Natural killer cell (primary cell): ENCODE results near the gene TBL3. TPM values are rescaled to one million over a fixed set of nuclear protein-coding genes. Genes with fewer than 3 reads are reported as not detected.

Experiments used
- ATAC-seq, 3 donors: fragments of 150-1000 bp in 2 of 3; fragments of 200-7000 bp in 1 of 3; cut with Tn5 transposase; 1 replicate in 1 of 3; 2 replicates in 2 of 3; pipeline ENCODE4 v1.10.0; 2021; ENCODE audit warnings: mild to moderate bottlenecking in 2 of 3, moderate library complexity in 2 of 3
- DNase-seq, 2 donors: peaks; one replicate each; pipeline versions ENCODE4 v3.0.0 to v3.0.0-alpha.2; 2013 to 2021; ENCODE audit warnings: mixed read lengths in 1 of 2
- H3K27ac ChIP-seq: one replicate; pipeline ENCODE4 v1.5.1; 2013; ENCODE audit warnings: mild to moderate bottlenecking, low read length
- H3K27me3 ChIP-seq: one replicate; pipeline ENCODE4 v1.6.1; 2013; ENCODE audit warnings: low read length; ENCODE audit not compliant: control insufficient read depth, insufficient read depth
- H3K36me3 ChIP-seq: one replicate; pipeline ENCODE4 v1.6.1; 2013; ENCODE audit warnings: low read length; ENCODE audit not compliant: control insufficient read depth, insufficient read depth
- H3K4me1 ChIP-seq: one replicate; pipeline ENCODE4 v1.6.1; 2013; ENCODE audit warnings: low read length; ENCODE audit not compliant: control insufficient read depth, insufficient read depth
- H3K4me3 ChIP-seq: one replicate; pipeline ENCODE4 v1.5.1; 2013; ENCODE audit warnings: low read length
- H3K9me3 ChIP-seq: one replicate; pipeline ENCODE4 v1.6.1; 2013; ENCODE audit warnings: low read length; ENCODE audit not compliant: control insufficient read depth, insufficient read depth
- H3K27ac Mint-ChIP-seq, 2 donors: one replicate each; pipeline ENCODE4 v1.8.0; 2022; ENCODE audit warnings: mild to moderate bottlenecking in 2 of 2, mixed read lengths in 2 of 2, moderate library complexity in 1 of 2
- H3K27me3 Mint-ChIP-seq, 2 donors: one replicate each; pipeline ENCODE4 v1.8.0; 2022; ENCODE audit warnings: low read depth in 2 of 2, mixed read lengths in 2 of 2
- H3K36me3 Mint-ChIP-seq: one replicate; pipeline ENCODE4 v1.8.0; 2022; ENCODE audit warnings: mixed read lengths
- H3K4me1 Mint-ChIP-seq, 2 donors: one replicate each; pipeline ENCODE4 v1.8.0; 2022; ENCODE audit warnings: mixed read lengths in 2 of 2
- H3K4me3 Mint-ChIP-seq: one replicate; pipeline ENCODE4 v1.8.0; 2022; ENCODE audit warnings: mild to moderate bottlenecking, moderate library complexity, mixed read lengths
- H3K9me3 Mint-ChIP-seq, 2 donors: one replicate each; pipeline ENCODE4 v1.8.0; 2022; ENCODE audit warnings: mixed read lengths in 2 of 2
- WGBS: methylation state at CpG from one replicate; pipeline ENCODE4 v1.1.7; 2013; ENCODE audit warnings: missing lambda C conversion rate; ENCODE audit not compliant: insufficient coverage; 5-methylcytosine and 5-hydroxymethylcytosine counted together
- intact Hi-C: fragments of 100-400 bp; cut with micrococcal nuclease; formaldehyde crosslinking; loops from one replicate; pipeline ENCODE4 v1.14.2; 2022
- total RNA-seq, 4 donors: library from RNA; stranded (reverse); fragments of 120-200 nt in 1 of 4; gene quantifications; one replicate each; pipeline versions ENCODE4 v1.2.3 to v1.2.4, GENCODE V29; 2013 to 2022
- TF ChIP-seq, protein P1 (sequence below): fragments of 200-600 bp; IDR thresholded peaks from one replicate; pipeline ENCODE4 v1.8.0; 2022; ENCODE audit warnings: antibody characterized with exemption

The TBL3 gene
- total RNA-seq, 3 donors from 2014 or later (not counting 1 experiment from before 2014, with no cell fraction given), result 25.1 to 28.9 (median 28.1) TPM

DNA sequence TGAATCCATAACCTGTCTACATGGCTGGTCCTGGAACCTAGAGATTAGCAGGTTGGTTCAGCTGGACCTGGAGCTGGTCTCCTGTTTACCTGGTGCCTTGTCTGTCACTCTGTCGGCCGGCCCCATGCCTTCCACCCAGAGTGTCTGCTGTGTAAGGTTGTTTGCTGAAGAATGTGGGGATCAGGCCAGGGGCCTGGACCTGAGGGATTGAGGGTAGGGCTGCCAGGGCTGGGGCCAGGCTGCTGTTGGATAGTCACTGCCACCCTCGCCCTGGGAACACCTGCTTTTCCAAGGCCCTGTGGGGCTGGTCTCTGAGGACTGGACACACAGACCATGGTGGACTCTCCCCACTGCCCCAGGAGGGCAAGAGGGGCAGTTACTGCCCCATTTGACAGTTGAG lies 56.3 kb downstream of the TBL3 start:
- H3K36me3 Mint-ChIP-seq, result no peaks in the 10 kb centered on the region
- H3K36me3 ChIP-seq, result no peaks in the 10 kb centered on the region
- peaks cover 5% of the 10 kb centered on the region for H3K27me3 ChIP-seq
- intact Hi-C loops, result loop anchor here (10.0 kb wide), 1 partner anchor 237 kb away; the partner anchor contains the start of gene RNPS1
- no peak overlapping the region for H3K27ac ChIP-seq
- peaks cover 4 to 13% of the 10 kb centered on the region in 2 donors for H3K4me1 Mint-ChIP-seq
- no peak for ATAC-seq
- WGBS, result 86% methylated on average over 3 of the region's 3 CpGs
- no peak overlapping the region for H3K27ac Mint-ChIP-seq
- DNase-seq, result no peak
- no peaks in the 10 kb centered on the region for H3K9me3 Mint-ChIP-seq
- H3K4me1 ChIP-seq, result peaks cover 24% of the 10 kb centered on the region
- H3K4me3 Mint-ChIP-seq, result peak overlapping the region; percentile 78
- TF ChIP-seq, protein P1, sequence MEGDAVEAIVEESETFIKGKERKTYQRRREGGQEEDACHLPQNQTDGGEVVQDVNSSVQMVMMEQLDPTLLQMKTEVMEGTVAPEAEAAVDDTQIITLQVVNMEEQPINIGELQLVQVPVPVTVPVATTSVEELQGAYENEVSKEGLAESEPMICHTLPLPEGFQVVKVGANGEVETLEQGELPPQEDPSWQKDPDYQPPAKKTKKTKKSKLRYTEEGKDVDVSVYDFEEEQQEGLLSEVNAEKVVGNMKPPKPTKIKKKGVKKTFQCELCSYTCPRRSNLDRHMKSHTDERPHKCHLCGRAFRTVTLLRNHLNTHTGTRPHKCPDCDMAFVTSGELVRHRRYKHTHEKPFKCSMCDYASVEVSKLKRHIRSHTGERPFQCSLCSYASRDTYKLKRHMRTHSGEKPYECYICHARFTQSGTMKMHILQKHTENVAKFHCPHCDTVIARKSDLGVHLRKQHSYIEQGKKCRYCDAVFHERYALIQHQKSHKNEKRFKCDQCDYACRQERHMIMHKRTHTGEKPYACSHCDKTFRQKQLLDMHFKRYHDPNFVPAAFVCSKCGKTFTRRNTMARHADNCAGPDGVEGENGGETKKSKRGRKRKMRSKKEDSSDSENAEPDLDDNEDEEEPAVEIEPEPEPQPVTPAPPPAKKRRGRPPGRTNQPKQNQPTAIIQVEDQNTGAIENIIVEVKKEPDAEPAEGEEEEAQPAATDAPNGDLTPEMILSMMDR, result no peak
- no peak overlapping the region for H3K4me3 ChIP-seq
- H3K27me3 Mint-ChIP-seq, result no peaks in the 10 kb centered on the region
- no peaks in the 10 kb centered on the region for H3K9me3 ChIP-seq

DNA sequence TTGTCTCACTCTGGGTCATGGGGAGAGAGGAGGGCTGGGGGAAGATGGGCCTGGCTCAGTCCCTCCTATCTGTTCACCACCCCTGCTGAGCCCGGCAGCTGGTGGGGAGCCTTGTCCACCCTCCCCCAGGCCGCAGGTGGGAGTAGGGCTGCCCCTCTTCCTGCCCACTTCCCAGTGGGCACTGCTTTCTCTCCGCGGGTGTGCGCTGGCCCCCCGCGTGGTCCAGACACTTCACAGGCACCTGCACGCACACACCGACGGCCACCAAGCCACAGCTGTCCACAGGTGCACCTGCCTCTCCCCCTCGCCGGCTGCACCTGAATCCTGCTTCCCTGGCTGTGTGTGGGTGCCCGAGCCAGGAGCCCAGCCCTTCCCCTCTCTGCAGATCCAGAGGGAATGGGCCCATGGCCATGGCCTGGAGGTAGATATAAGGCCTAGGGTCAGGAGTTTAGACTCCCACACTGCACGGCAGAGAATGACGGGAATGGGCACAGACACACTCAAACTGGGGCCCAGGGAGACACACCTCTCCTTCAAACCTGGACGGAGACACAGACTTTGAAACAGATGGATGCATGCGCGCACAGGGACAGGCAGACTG lies 56.9 kb downstream of the TBL3 start:
- Mint-ChIP-seq H3K9me3 (no peaks in the 10 kb centered on the region), H3K4me1 (peaks cover 0 to 8% of the 10 kb centered on the region in 2 donors), H3K27me3 (no peaks in the 10 kb centered on the region), H3K4me3 (no peak overlapping the region), H3K36me3 (no peaks in the 10 kb centered on the region), H3K27ac (no peak overlapping the region)
- 88% methylated on average over 18 of the region's 18 CpGs for WGBS
- ATAC-seq (no peak), DNase-seq (no peak)
- H3K4me3 ChIP-seq, result no peak overlapping the region
- intact Hi-C loops, result loop anchor here (10.0 kb wide), 1 partner anchor 236 kb away; the partner anchor contains the start of gene RNPS1
- no peaks in the 10 kb centered on the region for H3K9me3 ChIP-seq
- H3K36me3 ChIP-seq, result no peaks in the 10 kb centered on the region
- TF ChIP-seq, protein P1, result no peak
- H3K27ac ChIP-seq, result no peak overlapping the region
- H3K27me3 ChIP-seq, result peaks cover 5% of the 10 kb centered on the region
- peaks cover 18% of the 10 kb centered on the region for H3K4me1 ChIP-seq

- no peaks in the 10 kb centered on the region for H3K9me3 Mint-ChIP-seq
- peaks cover 5% of the 10 kb centered on the region for H3K27me3 ChIP-seq
- ATAC-seq (no peak), DNase-seq (no peak)
- no peak overlapping the region for H3K4me3 Mint-ChIP-seq
- TF ChIP-seq, protein P1, result no peak
- no peaks in the 10 kb centered on the region for H3K9me3 ChIP-seq
- intact Hi-C loops, result loop anchor here (10.0 kb wide), 1 partner anchor 235 kb away; the partner anchor contains the start of gene RNPS1
- peaks cover 15% of the 10 kb centered on the region for H3K4me1 ChIP-seq
- WGBS, result 94% methylated on average over 22 of the region's 22 CpGs
- no peak overlapping the region for H3K27ac Mint-ChIP-seq
- no peak overlapping the region for H3K27ac ChIP-seq
- H3K4me3 ChIP-seq, result no peak overlapping the region
- peaks cover 0 to 5% of the 10 kb centered on the region in 2 donors for H3K4me1 Mint-ChIP-seq
- no peaks in the 10 kb centered on the region for H3K36me3 Mint-ChIP-seq
- no peaks in the 10 kb centered on the region for H3K27me3 Mint-ChIP-seq
- H3K36me3 ChIP-seq, result no peaks in the 10 kb centered on the region
Measured at GRCh38 chr16:2029350-2029749, 57.5 kb downstream of the TBL3 start.

GRCh38 chr16:2030036-2030435 lies 58.2 kb downstream of the TBL3 start:
- H3K36me3 ChIP-seq, result no peaks in the 10 kb centered on the region
- Mint-ChIP-seq H3K27me3 (no peaks in the 10 kb centered on the region), H3K4me1 (peaks cover 0 to 4% of the 10 kb centered on the region in 2 donors), H3K4me3 (peak overlapping the region; percentile 21), H3K36me3 (no peaks in the 10 kb centered on the region), H3K9me3 (no peaks in the 10 kb centered on the region), H3K27ac (no peak overlapping the region)
- peaks cover 15% of the 10 kb centered on the region for H3K4me1 ChIP-seq
- no peak overlapping the region for H3K4me3 ChIP-seq
- intact Hi-C loops, result no loop called here
- no peak for DNase-seq
- no peaks in the 10 kb centered on the region for H3K9me3 ChIP-seq
- peaks cover 4% of the 10 kb centered on the region for H3K27me3 ChIP-seq
- no peak overlapping the region for H3K27ac ChIP-seq
- TF ChIP-seq, protein P1, result no peak
- ATAC-seq, result no peak
- 94% methylated on average over 10 of the region's 11 CpGs for WGBS
